Right lobe of liver (tissue), 6 donors: ENCODE results near the gene NRXN3. TPM values are rescaled to one million over a fixed set of nuclear protein-coding genes. Genes with fewer than 3 reads are reported as not detected.
"Not testable (repeated sequence)": the region's sequence is repeated elsewhere in the genome, so short reads cannot be mapped to it uniquely, and the experiment has no call there.

Experiments used
- ATAC-seq, 4 donors: fragments of 200-7000 bp; cut with Tn5 transposase; one replicate each; pipeline ENCODE4 v1.9.1; 2020; ENCODE audit warnings: mild to moderate bottlenecking in 4 of 4, moderate library complexity in 4 of 4
- DNase-seq, 3 donors: peaks; one replicate each; pipeline ENCODE4 v3.0.0-alpha.2; 2020
- H3K27ac ChIP-seq, 3 donors: fragments of 200-600 bp; one replicate each; pipeline ENCODE4 v1.8.0; 2022
- H3K27me3 ChIP-seq, 2 donors: fragments of 200-600 bp; one replicate each; pipeline ENCODE4 v1.8.0; 2022
- H3K36me3 ChIP-seq, 4 donors: fragments of 200-600 bp; sonication (generic) in 1 of 4; one replicate each; pipeline versions ENCODE4 v1.5.1 to v1.8.0; 2017 to 2022; ENCODE audit warnings: control low read depth in 1 of 4
- H3K4me1 ChIP-seq, 4 donors: fragments of 200-600 bp; sonication (generic) in 1 of 4; one replicate each; pipeline versions ENCODE4 v1.5.1 to v1.8.0; 2017 to 2022; ENCODE audit warnings: control low read depth in 1 of 4
- H3K4me3 ChIP-seq, 3 donors: fragments of 200-600 bp; one replicate each; pipeline ENCODE4 v1.8.0; 2022
- H3K9me3 ChIP-seq, 4 donors: fragments of 200-600 bp; sonication (generic) in 1 of 4; one replicate each; pipeline versions ENCODE4 v1.5.1 to v1.8.0; 2017 to 2022; ENCODE audit warnings: control low read depth in 1 of 4
- CTCF ChIP-seq, 4 donors: fragments of 200-600 bp in 3 of 4; fragments of 450-650 bp in 1 of 4; IDR thresholded peaks; one replicate each; pipeline versions ENCODE4 v1.5.1 to v1.8.0; 2016 to 2022; ENCODE audit warnings: antibody characterized with exemption in 4 of 4, mild to moderate bottlenecking in 2 of 4
- POLR2A ChIP-seq: fragments of 450-650 bp; IDR thresholded peaks from one replicate; pipeline ENCODE4 v1.6.1; 2017; ENCODE audit warnings: antibody characterized with exemption, mild to moderate bottlenecking
- WGBS: methylation state at CpG from one replicate; pipeline ENCODE4 v1.1.6; 2018; ENCODE audit warnings: low coverage, low lambda C conversion rate; ENCODE audit not compliant: insufficient coverage; ENCODE audit errors: missing lambda C conversion rate; 5-methylcytosine and 5-hydroxymethylcytosine counted together
- intact Hi-C, 2 donors: fragments of 100-400 bp; cut with DNase I; formaldehyde crosslinking; loops; one replicate each; pipeline versions ENCODE4 v1.11.2 to v1.14.1; 2022
- total RNA-seq, 6 experiments: library from RNA; depleted of rRNA in 2 of 6; stranded (reverse); fragments of >200 nt in 2 of 6; fragmentation: NEBNext Ultra II Directional in 3 of 6; extraction: Animal tissue kit (Norgen Biotek cat#: 25700) in 3 of 6; gene quantifications; one replicate each; pipeline versions ENCODE4 v1.1.0 to v1.2.4, GENCODE V29; 2016 to 2023
- donor health status: DM: no; HTN: yes; CAD: no.
- donor health status: DM: no; HTN: no; CAD: no.
- donor health status: DM: no; HTN: no; CAD: no.
- donor health status: DM: no; HTN: yes; CAD: no.
- donor health status: DM: no; HTN: yes; CAD: no.

The NRXN3 gene
- total RNA-seq, 6 experiments from 2014 or later = 0.06 to 0.51 (median 0.23) TPM; not detected in 1

- peak; percentile 64 to 71 (median 70) for DNase-seq
- intact Hi-C loops = loop anchor here (10.0 kb wide), 2 partner anchors 121 to 701 kb away; no protein-coding TSS in a partner anchor
- no peak overlapping the region for H3K4me3 ChIP-seq
Measured at GRCh38 chr14:78566026-78566858, 396.1 kb downstream of the NRXN3 start.

GRCh38 chr14:78566859-78567172, 396.6 kb downstream of the NRXN3 start:
- no peaks in the 10 kb centered on the region for H3K4me1 ChIP-seq
- no peaks in the 10 kb centered on the region for H3K9me3 ChIP-seq
- no peaks in the 10 kb centered on the region for H3K27me3 ChIP-seq
- H3K36me3 ChIP-seq = no peaks in the 10 kb centered on the region
- H3K27ac ChIP-seq = no peak overlapping the region
- intact Hi-C loops = loop anchor here (10.0 kb wide), 2 partner anchors 122 to 702 kb away; no protein-coding TSS in a partner anchor
- DNase-seq (no peak), ATAC-seq (no peak)
- H3K4me3 ChIP-seq = no peak overlapping the region
- TF ChIP-seq CTCF (IDR thresholded peaks at IDR 0.05) = no peak
- no peak for TF ChIP-seq POLR2A

More at GRCh38 chr14:78566026-78566858, 396.1 kb downstream of the NRXN3 start:
- H3K27me3 ChIP-seq = no peaks in the 10 kb centered on the region
- no peaks in the 10 kb centered on the region for H3K36me3 ChIP-seq
- TF ChIP-seq POLR2A = no peak
- TF ChIP-seq CTCF (IDR thresholded peaks at IDR 0.05) = peak; percentile 53 to 78 (median 68)
- 24% methylated on average over 15 of the region's 16 CpGs for WGBS
- no peaks in the 10 kb centered on the region for H3K9me3 ChIP-seq
- no peaks in the 10 kb centered on the region for H3K4me1 ChIP-seq
- H3K27ac ChIP-seq = no peak overlapping the region
- peak; percentile 94 to 99 (median 98) for ATAC-seq

DNA sequence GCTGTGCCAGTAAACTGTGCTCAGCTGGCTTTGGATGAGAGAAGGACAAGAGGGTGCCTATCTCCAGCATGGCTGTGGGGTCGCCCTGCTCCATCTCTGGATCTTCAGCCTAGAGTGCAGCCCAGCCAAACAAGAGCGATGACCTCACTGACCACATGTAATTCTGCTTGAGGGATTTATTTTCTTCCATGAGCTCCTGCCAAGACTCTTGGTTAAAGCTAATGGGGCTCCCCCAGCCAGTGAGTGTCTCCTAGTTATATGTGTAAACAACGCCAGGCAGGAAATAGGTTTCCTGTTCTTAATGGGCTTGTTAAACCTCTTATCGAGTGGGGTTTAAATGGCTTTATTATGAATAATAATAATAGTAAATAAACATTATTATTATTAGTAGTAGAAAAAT, 397.2 kb downstream of the NRXN3 start:
- H3K4me1 ChIP-seq = no peaks in the 10 kb centered on the region
- H3K36me3 ChIP-seq = no peaks in the 10 kb centered on the region
- 34% methylated on average over 4 of the region's 4 CpGs for WGBS
- intact Hi-C loops = loop anchor here (10.0 kb wide), 2 partner anchors 123 to 703 kb away; no protein-coding TSS in a partner anchor
- no peak overlapping the region for H3K27ac ChIP-seq
- TF ChIP-seq CTCF (IDR thresholded peaks at IDR 0.05) (no peak), POLR2A (no peak)
- no peaks in the 10 kb centered on the region for H3K9me3 ChIP-seq
- ATAC-seq (no peak), DNase-seq (no peak)
- no peak overlapping the region for H3K4me3 ChIP-seq
- no peaks in the 10 kb centered on the region for H3K27me3 ChIP-seq

- intact Hi-C loops, H3K9me3 ChIP-seq, H3K36me3 ChIP-seq, H3K27ac ChIP-seq, H3K4me3 ChIP-seq, H3K4me1 ChIP-seq, DNase-seq, ATAC-seq, H3K27me3 ChIP-seq: not testable (repeated sequence)
- 80% methylated on average over 3 of the region's 3 CpGs for WGBS
Measured at GRCh38 chr14:78573736-78574135, 403.6 kb downstream of the NRXN3 start.

GRCh38 chr14:78576437-78577166, 406.4 kb downstream of the NRXN3 start:
- no peaks in the 10 kb centered on the region for H3K36me3 ChIP-seq
- no peaks in the 10 kb centered on the region for H3K4me1 ChIP-seq
- intact Hi-C loops = no loop called here
- WGBS = 49% methylated on average over 5 of the region's 5 CpGs
- DNase-seq (no peak), ATAC-seq (no peak)
- no peaks in the 10 kb centered on the region for H3K27me3 ChIP-seq
- TF ChIP-seq CTCF (IDR thresholded peaks at IDR 0.05) = no peak
- TF ChIP-seq POLR2A = no peak
- no peak overlapping the region for H3K4me3 ChIP-seq
- H3K9me3 ChIP-seq = no peaks in the 10 kb centered on the region
- H3K27ac ChIP-seq = no peak overlapping the region
